ENCODE measurements around the gene FRMD4B. TPM values are rescaled to one million over a fixed set of nuclear protein-coding genes. Genes with fewer than 3 reads are reported as not detected.

Gene FRMD4B
- total RNA-seq, 1 donor from 2014 or later: 17.3 TPM

- H3K9ac ChIP-seq: no peak overlapping the region
- H3K27me3 Mint-ChIP-seq (ENCODE audit: insufficient read depth, low read depth): no peaks in the 10 kb centered on the region
- no peaks in the 10 kb centered on the region for H3K27me3 ChIP-seq
- no peak overlapping the region for H3K4me2 ChIP-seq
- no peaks in the 10 kb centered on the region for H3K36me3 ChIP-seq
- H3K4me1 Mint-ChIP-seq: no peaks in the 10 kb centered on the region
- no peaks in the 10 kb centered on the region for H3K36me3 Mint-ChIP-seq
- TF ChIP-seq EZH2 (IDR thresholded peaks at IDR 0.05) (no peak), EZH2phosphoT487 (IDR thresholded peaks at IDR 0.05) (no peak)
- TF ChIP-seq, protein P1, sequence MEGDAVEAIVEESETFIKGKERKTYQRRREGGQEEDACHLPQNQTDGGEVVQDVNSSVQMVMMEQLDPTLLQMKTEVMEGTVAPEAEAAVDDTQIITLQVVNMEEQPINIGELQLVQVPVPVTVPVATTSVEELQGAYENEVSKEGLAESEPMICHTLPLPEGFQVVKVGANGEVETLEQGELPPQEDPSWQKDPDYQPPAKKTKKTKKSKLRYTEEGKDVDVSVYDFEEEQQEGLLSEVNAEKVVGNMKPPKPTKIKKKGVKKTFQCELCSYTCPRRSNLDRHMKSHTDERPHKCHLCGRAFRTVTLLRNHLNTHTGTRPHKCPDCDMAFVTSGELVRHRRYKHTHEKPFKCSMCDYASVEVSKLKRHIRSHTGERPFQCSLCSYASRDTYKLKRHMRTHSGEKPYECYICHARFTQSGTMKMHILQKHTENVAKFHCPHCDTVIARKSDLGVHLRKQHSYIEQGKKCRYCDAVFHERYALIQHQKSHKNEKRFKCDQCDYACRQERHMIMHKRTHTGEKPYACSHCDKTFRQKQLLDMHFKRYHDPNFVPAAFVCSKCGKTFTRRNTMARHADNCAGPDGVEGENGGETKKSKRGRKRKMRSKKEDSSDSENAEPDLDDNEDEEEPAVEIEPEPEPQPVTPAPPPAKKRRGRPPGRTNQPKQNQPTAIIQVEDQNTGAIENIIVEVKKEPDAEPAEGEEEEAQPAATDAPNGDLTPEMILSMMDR (IDR thresholded peaks at IDR 0.05): no peak
- no peaks in the 10 kb centered on the region for H4K20me1 ChIP-seq (ENCODE audit: low read depth)
- peak overlapping the region; percentile 6 for H3K27ac Mint-ChIP-seq
- H3F3A ChIP-seq (ENCODE audit: low read depth): no peaks in the 10 kb centered on the region
- no peaks in the 10 kb centered on the region for H3K9me3 ChIP-seq (ENCODE audit: low read depth)
- DNase-seq (ENCODE audit: low spot score): no peak
- H3K9me3 Mint-ChIP-seq: no peaks in the 10 kb centered on the region
- H3K4me3 ChIP-seq: no peak overlapping the region
- no peaks in the 10 kb centered on the region for H3K4me1 ChIP-seq
- no peak overlapping the region for H3K4me3 Mint-ChIP-seq
- no peak overlapping the region for H2AFZ ChIP-seq (replicated peaks)
- H3K79me2 ChIP-seq (ENCODE audit: low read depth): no peaks in the 10 kb centered on the region
- H3K27ac ChIP-seq: no peak overlapping the region
Observed at GRCh38 chr3:69164296-69164695, 221.6 kb downstream of the FRMD4B start.

DNA sequence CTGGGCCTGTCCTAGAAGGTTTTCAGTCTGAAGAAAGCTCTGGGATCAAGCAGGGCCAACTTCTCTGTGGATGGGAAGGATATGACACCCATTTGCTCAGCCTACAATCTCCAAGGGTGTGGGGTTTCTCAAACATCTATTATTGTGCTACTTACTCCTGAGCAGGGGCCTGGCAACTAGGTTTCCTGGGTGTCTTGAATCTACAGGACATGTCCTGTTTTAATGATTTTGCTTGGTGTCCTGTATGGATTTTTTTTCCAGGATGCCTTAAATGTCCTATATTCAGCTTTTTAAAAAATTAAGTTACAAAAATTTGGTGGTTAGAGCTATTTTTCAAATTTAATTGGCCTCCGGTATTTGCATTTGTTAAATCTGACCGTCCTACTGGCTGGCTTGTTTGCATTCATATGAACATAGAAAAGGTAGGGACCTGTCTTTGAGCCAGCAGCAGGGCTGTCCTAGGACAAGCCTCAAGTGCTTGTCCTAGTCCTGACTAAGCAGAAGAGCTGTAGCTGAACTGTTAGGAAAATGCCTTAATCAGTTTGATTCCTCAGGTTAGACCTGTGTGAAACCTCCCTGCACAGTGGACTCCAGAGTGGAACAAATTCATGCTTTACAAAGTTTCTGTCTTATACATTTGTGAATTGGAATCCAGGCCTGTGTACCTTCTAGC lies 223.4 kb downstream of the FRMD4B start:
- TF ChIP-seq, protein P1 (IDR thresholded peaks at IDR 0.05): no peak
- no peak for TF ChIP-seq EZH2 (IDR thresholded peaks at IDR 0.05)
- TF ChIP-seq EZH2phosphoT487 (IDR thresholded peaks at IDR 0.05): no peak
- Mint-ChIP-seq H3K4me3 (no peak overlapping the region), H3K9me3 (no peaks in the 10 kb centered on the region), H3K36me3 (no peaks in the 10 kb centered on the region), H3K27me3 (ENCODE audit: insufficient read depth, low read depth) (no peaks in the 10 kb centered on the region), H3K27ac (no peak overlapping the region), H3K4me1 (no peaks in the 10 kb centered on the region)
- no peaks in the 10 kb centered on the region for H4K20me1 ChIP-seq (ENCODE audit: low read depth)
- no peaks in the 10 kb centered on the region for H3K4me1 ChIP-seq
- no peak overlapping the region for H3K27ac ChIP-seq
- H3K4me2 ChIP-seq: no peak overlapping the region
- H3K9ac ChIP-seq: no peak overlapping the region
- no peaks in the 10 kb centered on the region for H3K27me3 ChIP-seq
- no peaks in the 10 kb centered on the region for H3K9me3 ChIP-seq (ENCODE audit: low read depth)
- no peaks in the 10 kb centered on the region for H3K79me2 ChIP-seq (ENCODE audit: low read depth)
- no peaks in the 10 kb centered on the region for H3K36me3 ChIP-seq
- peak overlapping the region; percentile 36 for H2AFZ ChIP-seq (replicated peaks)
- H3K4me3 ChIP-seq: no peak overlapping the region
- no peak for DNase-seq (ENCODE audit: low spot score)
- H3F3A ChIP-seq (ENCODE audit: low read depth): no peaks in the 10 kb centered on the region

DNA sequence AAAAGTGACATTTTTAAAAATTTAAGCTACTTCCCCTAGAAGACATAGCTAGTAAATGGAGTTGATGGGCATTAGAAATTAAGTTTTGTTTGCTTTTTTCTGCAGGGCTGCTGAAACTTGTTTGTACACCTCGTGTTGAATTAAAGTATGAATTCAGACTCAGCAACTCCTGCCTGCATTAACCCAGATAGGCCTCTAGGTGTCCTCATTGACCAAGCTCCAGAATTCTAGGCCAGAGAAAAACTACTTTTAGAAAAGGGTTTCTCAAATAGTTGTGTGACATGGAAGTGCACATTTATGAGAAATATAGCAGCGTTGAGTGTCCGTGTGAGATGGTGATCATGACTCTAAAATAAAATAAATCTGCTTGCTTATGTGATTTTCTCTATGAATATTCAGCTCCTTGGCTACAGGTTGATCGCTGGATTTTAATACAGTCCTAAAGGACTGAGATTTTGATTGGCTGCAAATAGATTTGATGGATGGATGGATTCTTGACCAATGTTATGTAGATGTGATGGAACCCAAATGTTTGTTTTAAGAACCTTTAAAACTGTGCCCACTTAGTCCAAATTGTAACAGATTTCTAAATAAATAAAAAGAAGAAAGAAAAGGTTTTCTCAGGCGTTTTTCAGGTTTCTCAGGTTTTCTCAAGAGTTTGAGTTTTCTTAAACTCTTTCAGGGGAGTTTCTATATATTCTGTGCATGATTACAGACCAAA lies 224.1 kb downstream of the FRMD4B start:
- Mint-ChIP-seq H3K9me3 (no peaks in the 10 kb centered on the region), H3K36me3 (no peaks in the 10 kb centered on the region), H3K27ac (no peak overlapping the region), H3K27me3 (ENCODE audit: insufficient read depth, low read depth) (no peaks in the 10 kb centered on the region), H3K4me1 (no peaks in the 10 kb centered on the region), H3K4me3 (no peak overlapping the region)
- Histone ChIP-seq H3K27me3 (no peaks in the 10 kb centered on the region), H3K27ac (no peak overlapping the region), H3K79me2 (ENCODE audit: low read depth) (no peaks in the 10 kb centered on the region), H3K9ac (no peak overlapping the region), H3K4me2 (no peak overlapping the region), H3K4me1 (no peaks in the 10 kb centered on the region), H3K36me3 (no peaks in the 10 kb centered on the region), H2AFZ (replicated peaks) (peak overlapping the region; percentile 36), H3K4me3 (no peak overlapping the region), H4K20me1 (ENCODE audit: low read depth) (no peaks in the 10 kb centered on the region), H3F3A (ENCODE audit: low read depth) (no peaks in the 10 kb centered on the region), H3K9me3 (ENCODE audit: low read depth) (no peaks in the 10 kb centered on the region)
- no peak for TF ChIP-seq EZH2 (IDR thresholded peaks at IDR 0.05)
- TF ChIP-seq, protein P1 (IDR thresholded peaks at IDR 0.05): peak; percentile 99
- DNase-seq (ENCODE audit: low spot score): peak; percentile 54

Measured in neural progenitor cell (in vitro differentiated cells).